ENCODE measurements around the gene SERPINE2.
"Not testable (repeated sequence)": the region's sequence is repeated elsewhere in the genome, so short reads cannot be mapped to it uniquely, and the experiment has no call there.

- not testable (repeated sequence) for TF ChIP-seq JUND (IDR thresholded peaks at IDR 0.05); CTCF (IDR thresholded peaks at IDR 0.05 in 2 of 3, conservative IDR thresholded peaks at IDR 0.05 in 1 of 3; ENCODE audit: borderline replicate concordance in 1 of 3, insufficient read depth in 1 of 3, low read depth in 2 of 3, low read length in 2 of 3); EZH2 (IDR thresholded peaks at IDR 0.05); EZH2phosphoT487 (IDR thresholded peaks at IDR 0.05; ENCODE audit: borderline replicate concordance); POLR2AphosphoS5 (IDR thresholded peaks at IDR 0.05; ENCODE audit: low read depth, low read length)
- TF ChIP-seq, protein P1, sequence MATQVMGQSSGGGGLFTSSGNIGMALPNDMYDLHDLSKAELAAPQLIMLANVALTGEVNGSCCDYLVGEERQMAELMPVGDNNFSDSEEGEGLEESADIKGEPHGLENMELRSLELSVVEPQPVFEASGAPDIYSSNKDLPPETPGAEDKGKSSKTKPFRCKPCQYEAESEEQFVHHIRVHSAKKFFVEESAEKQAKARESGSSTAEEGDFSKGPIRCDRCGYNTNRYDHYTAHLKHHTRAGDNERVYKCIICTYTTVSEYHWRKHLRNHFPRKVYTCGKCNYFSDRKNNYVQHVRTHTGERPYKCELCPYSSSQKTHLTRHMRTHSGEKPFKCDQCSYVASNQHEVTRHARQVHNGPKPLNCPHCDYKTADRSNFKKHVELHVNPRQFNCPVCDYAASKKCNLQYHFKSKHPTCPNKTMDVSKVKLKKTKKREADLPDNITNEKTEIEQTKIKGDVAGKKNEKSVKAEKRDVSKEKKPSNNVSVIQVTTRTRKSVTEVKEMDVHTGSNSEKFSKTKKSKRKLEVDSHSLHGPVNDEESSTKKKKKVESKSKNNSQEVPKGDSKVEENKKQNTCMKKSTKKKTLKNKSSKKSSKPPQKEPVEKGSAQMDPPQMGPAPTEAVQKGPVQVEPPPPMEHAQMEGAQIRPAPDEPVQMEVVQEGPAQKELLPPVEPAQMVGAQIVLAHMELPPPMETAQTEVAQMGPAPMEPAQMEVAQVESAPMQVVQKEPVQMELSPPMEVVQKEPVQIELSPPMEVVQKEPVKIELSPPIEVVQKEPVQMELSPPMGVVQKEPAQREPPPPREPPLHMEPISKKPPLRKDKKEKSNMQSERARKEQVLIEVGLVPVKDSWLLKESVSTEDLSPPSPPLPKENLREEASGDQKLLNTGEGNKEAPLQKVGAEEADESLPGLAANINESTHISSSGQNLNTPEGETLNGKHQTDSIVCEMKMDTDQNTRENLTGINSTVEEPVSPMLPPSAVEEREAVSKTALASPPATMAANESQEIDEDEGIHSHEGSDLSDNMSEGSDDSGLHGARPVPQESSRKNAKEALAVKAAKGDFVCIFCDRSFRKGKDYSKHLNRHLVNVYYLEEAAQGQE (IDR thresholded peaks at IDR 0.05; ENCODE audit: low read depth) = not testable (repeated sequence)
Measured at GRCh38 chr2:224000662-224001061, 38.4 kb downstream of the SERPINE2 start.

Measured in HCT116 (cell line).